NK-92 (cell line): ENCODE measurements around the gene UNC13B.
"Not testable (repeated sequence)": the region's sequence is repeated elsewhere in the genome, so short reads cannot be mapped to it uniquely, and the experiment has no call there.

Experiments
- DNase-seq: peaks from one replicate; lab custom pipeline; 2025; ENCODE audit not compliant: unreplicated experiment; lab: John Stamatoyannopoulos, UW

The UNC13B gene

GRCh38 chr9:35161713-35162604, at the start of gene UNC13B:
TSS of gene UNC13B (plus strand) at chr9:35162009. CDS start at chr9:35162284, 275 bp downstream.
- DNase-seq: no peak

- no peak for DNase-seq
Measured at GRCh38 chr9:35112257-35113020, 49.4 kb upstream of the UNC13B start.

- no peak for DNase-seq
Measured at GRCh38 chr9:35114113-35114839, 47.5 kb upstream of the UNC13B start.

- DNase-seq: no peak
Measured at GRCh38 chr9:35114840-35115628, 46.8 kb upstream of the UNC13B start.

- DNase-seq: peak; percentile 59
Measured at GRCh38 chr9:35115680-35116538, 45.9 kb upstream of the UNC13B start, which contains the start of gene ATOSB. TSS of gene ATOSB (minus strand) at chr9:35115862. CDS start at chr9:35108274, 7,588 bp downstream.

- no peak for DNase-seq
Measured at GRCh38 chr9:35116539-35116897, 45.3 kb upstream of the UNC13B start.

GRCh38 chr9:35116898-35117551, 44.8 kb upstream of the UNC13B start:
- no peak for DNase-seq

- DNase-seq: no peak
Measured at GRCh38 chr9:35134920-35135319, 26.9 kb upstream of the UNC13B start.

- no peak for DNase-seq
Measured at GRCh38 chr9:35135988-35136387, 25.8 kb upstream of the UNC13B start.

GRCh38 chr9:35136866-35137265, 24.9 kb upstream of the UNC13B start:
- no peak for DNase-seq

GRCh38 chr9:35140093-35140492, 21.7 kb upstream of the UNC13B start:
- no peak for DNase-seq

- DNase-seq: no peak
Measured at GRCh38 chr9:35142037-35142436, 19.8 kb upstream of the UNC13B start.

GRCh38 chr9:35147941-35148563, 13.8 kb upstream of the UNC13B start:
- not testable (repeated sequence) for DNase-seq

- DNase-seq: no peak
Measured at GRCh38 chr9:35152926-35153325, 8.9 kb upstream of the UNC13B start.

- DNase-seq: no peak
Measured at GRCh38 chr9:35156781-35157180, 5.0 kb upstream of the UNC13B start.

- DNase-seq: not testable (repeated sequence)
Measured at GRCh38 chr9:35157836-35158235, 4.0 kb upstream of the UNC13B start.

- DNase-seq: no peak
Measured at GRCh38 chr9:35158501-35159280, 3.1 kb upstream of the UNC13B start.
